GM23248 (cell line): Measurements from ENCODE around the gene CSDE1. TPM values are rescaled to one million over a fixed set of nuclear protein-coding genes. Genes with fewer than 3 reads are reported as not detected.

Source experiments
- DNase-seq: peaks from one replicate; pipeline ENCODE4 v3.0.0-alpha.2; 2015
- H2AFZ ChIP-seq: fragments of 200-600 bp; sonication (generic); 2 replicates; pipeline ENCODE4 v1.6.1; 2016; ENCODE audit warnings: antibody characterized with exemption
- H3F3A ChIP-seq: fragments of 200-600 bp; sonication (generic); 2 replicates; pipeline ENCODE4 v1.6.1; 2016; ENCODE audit warnings: mild to moderate bottlenecking, antibody characterized with exemption, mixed run types; ENCODE audit not compliant: insufficient read depth
- H3K27ac ChIP-seq: fragments of 200-600 bp; sonication (generic); 2 replicates; pipeline ENCODE4 v1.5.1; 2016; ENCODE audit warnings: mild to moderate bottlenecking
- H3K27me3 ChIP-seq: fragments of 200-600 bp; sonication (generic); replicated peaks from 2 replicates; pipeline ENCODE4 v1.6.1; 2016; ENCODE audit warnings: mild to moderate bottlenecking; ENCODE audit not compliant: insufficient read depth
- H3K36me3 ChIP-seq: fragments of 200-600 bp; sonication (generic); 2 replicates; pipeline ENCODE4 v1.6.1; 2016; ENCODE audit warnings: low read depth, mild to moderate bottlenecking
- H3K4me1 ChIP-seq: fragments of 200-600 bp; sonication (generic); 2 replicates; pipeline ENCODE4 v1.6.1; 2016; ENCODE audit warnings: mild to moderate bottlenecking; ENCODE audit not compliant: insufficient read depth
- H3K4me2 ChIP-seq: fragments of 200-600 bp; sonication (generic); one replicate; pipeline ENCODE4 v1.6.1; 2016; ENCODE audit warnings: mild to moderate bottlenecking; ENCODE audit not compliant: unreplicated experiment
- H3K4me3 ChIP-seq: fragments of 200-600 bp; sonication (generic); 2 replicates; pipeline ENCODE4 v1.5.1; 2016; ENCODE audit warnings: mild to moderate bottlenecking
- H3K79me2 ChIP-seq: fragments of 200-600 bp; sonication (generic); 2 replicates; pipeline ENCODE4 v1.6.1; 2016; ENCODE audit warnings: mild to moderate bottlenecking; ENCODE audit not compliant: insufficient read depth
- H3K9ac ChIP-seq: fragments of 200-600 bp; sonication (generic); 2 replicates; pipeline ENCODE4 v1.6.1; 2016; ENCODE audit warnings: mild to moderate bottlenecking
- H3K9me2 ChIP-seq: fragments of 200-600 bp; sonication (generic); 2 replicates; pipeline ENCODE4 v1.6.1; 2016; ENCODE audit warnings: mixed run types, mild to moderate bottlenecking, moderate library complexity; ENCODE audit not compliant: insufficient read depth
- H3K9me3 ChIP-seq: fragments of 200-600 bp; sonication (generic); one replicate; pipeline ENCODE4 v1.6.1; 2017; ENCODE audit warnings: low read depth
- H4K20me1 ChIP-seq: fragments of 200-600 bp; sonication (generic); 2 replicates; pipeline ENCODE4 v1.6.0; 2016; ENCODE audit not compliant: insufficient read depth
- EZH2 ChIP-seq: fragments of 200-600 bp; sonication (generic); IDR thresholded peaks from 2 replicates; pipeline ENCODE4 v1.6.1; 2018; ENCODE audit warnings: antibody characterized with exemption, mild to moderate bottlenecking; ENCODE audit not compliant: insufficient read depth, poor library complexity, severe bottlenecking
- EZH2phosphoT487 ChIP-seq: fragments of 200-600 bp; sonication (generic); IDR thresholded peaks from 2 replicates; pipeline ENCODE4 v1.6.1; 2018; ENCODE audit warnings: antibody characterized with exemption, moderate library complexity, mild to moderate bottlenecking, low read depth; ENCODE audit not compliant: insufficient read depth
- WGBS, 2 experiments: methylation state at CpG; one replicate each; pipeline ENCODE4 v1.1.6; 2015 to 2017; ENCODE audit warnings: low lambda C conversion rate in 2 of 2, low coverage in 1 of 2; ENCODE audit errors: missing lambda C conversion rate in 2 of 2; 5-methylcytosine and 5-hydroxymethylcytosine counted together
- in situ Hi-C: fragments of 300-500 bp; cut with MboI; formaldehyde crosslinking; loops from 2 replicates; pipeline ENCODE4 v1.15.0; 2020
- polyA plus RNA-seq: library from polyadenylated mRNA; unstranded; fragments of >200 nt; fragmentation: Nextera tagmentation; extraction: Ambion mirVana; gene quantifications from 2 replicates; pipeline ENCODE4 v1.2.1, GENCODE V29; 2016
- total RNA-seq: library from RNA; depleted of rRNA; stranded (reverse); fragments of >200 nt; shearing (Covaris generic); gene quantifications from 2 replicates; pipeline ENCODE4 v1.2.3, GENCODE V29; 2014

Gene CSDE1
- total and polyA plus RNA-seq, 2 experiments from 2014 or later = 297 to 808 TPM

DNA sequence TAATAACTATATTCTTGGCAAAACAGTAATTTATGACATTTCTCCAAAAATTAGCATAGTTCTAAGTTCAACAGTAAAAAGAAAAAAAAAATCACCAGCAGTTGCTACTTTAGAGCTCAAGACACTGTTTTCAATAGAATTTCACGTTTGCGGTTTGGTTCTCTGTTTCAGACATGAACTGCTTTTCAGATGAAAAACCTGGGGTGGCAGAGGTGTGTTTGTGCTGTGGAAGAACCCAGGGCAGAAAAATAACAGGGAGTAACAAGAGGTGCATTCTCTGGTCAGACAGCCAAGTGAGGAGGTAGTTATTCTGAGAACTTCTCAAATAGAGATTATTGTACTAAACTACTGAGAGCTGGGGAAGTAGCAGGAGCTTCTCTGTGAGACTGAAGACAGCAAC is 50.2 kb downstream of the CSDE1 start:
- H3K9ac ChIP-seq = no peak overlapping the region
- H3F3A ChIP-seq = peaks cover 53% of the 10 kb centered on the region
- H3K27ac ChIP-seq = no peak overlapping the region
- no peaks in the 10 kb centered on the region for H3K4me1 ChIP-seq
- H3K4me3 ChIP-seq = no peak overlapping the region
- peaks cover 73% of the 10 kb centered on the region for H3K36me3 ChIP-seq
- peaks cover 22% of the 10 kb centered on the region for H3K79me2 ChIP-seq
- no peak for TF ChIP-seq EZH2phosphoT487
- TF ChIP-seq EZH2 = no peak
- H2AFZ ChIP-seq = no peak overlapping the region
- H3K4me2 ChIP-seq = no peak overlapping the region
- no peak for DNase-seq
- no peaks in the 10 kb centered on the region for H3K9me3 ChIP-seq
- WGBS, 2 experiments = 98 to 99% methylated on average over 2 of the region's 2 CpGs
- no peaks in the 10 kb centered on the region for H3K27me3 ChIP-seq
- H3K9me2 ChIP-seq = no peaks in the 10 kb centered on the region
- in situ Hi-C loops = no loop called here
- H4K20me1 ChIP-seq = no peaks in the 10 kb centered on the region

DNA sequence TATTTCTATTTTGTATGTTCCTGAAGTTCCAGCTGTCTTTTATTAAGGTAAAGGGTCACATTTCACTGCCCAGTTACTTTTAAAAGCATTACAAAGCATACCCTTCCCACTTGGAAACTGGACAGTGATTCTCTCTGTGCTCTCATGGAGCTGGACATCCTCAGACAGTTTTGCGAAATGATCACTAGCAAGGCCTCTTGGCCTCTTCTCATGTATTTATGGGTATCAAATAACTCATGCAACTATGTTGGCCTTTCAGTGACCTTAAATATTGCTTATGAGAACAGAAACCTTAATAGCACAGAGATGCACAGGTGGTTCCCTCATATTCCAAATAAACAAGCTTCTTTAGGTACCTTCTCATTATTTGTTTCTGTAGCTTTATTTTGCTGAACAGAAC is 54.5 kb downstream of the CSDE1 start:
- Histone ChIP-seq H3K27me3 (no peaks in the 10 kb centered on the region), H3K9ac (no peak overlapping the region), H4K20me1 (no peaks in the 10 kb centered on the region), H3K27ac (no peak overlapping the region), H3F3A (peaks cover 62% of the 10 kb centered on the region), H3K79me2 (no peaks in the 10 kb centered on the region), H3K4me2 (no peak overlapping the region), H2AFZ (no peak overlapping the region), H3K36me3 (peaks cover 39% of the 10 kb centered on the region), H3K9me3 (no peaks in the 10 kb centered on the region), H3K4me1 (peaks cover 13% of the 10 kb centered on the region), H3K4me3 (no peak overlapping the region), H3K9me2 (no peaks in the 10 kb centered on the region)
- 65 to 80% methylated on average over 1 of the region's 1 CpG for WGBS, 2 experiments
- TF ChIP-seq EZH2phosphoT487 (no peak), EZH2 (no peak)
- in situ Hi-C loops = no loop called here
- DNase-seq = no peak

DNA sequence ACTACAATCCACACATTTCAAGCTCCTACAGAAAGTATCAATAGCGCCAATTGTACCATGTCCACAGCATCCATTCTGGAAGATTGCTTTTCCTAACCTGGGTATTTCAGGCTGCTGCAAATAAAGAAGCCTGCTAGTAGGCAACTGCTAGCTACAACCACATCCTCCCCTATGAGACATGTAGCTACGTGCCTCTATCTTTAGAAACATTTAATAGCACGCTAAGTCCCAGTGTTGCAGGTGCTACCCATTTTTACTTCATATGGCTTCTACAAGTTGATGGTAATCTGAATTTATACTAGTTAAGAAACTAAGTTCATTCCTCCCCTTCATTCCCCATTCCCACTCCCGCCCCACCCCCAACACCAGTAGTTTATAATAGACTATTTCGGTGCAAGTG is 55.0 kb downstream of the CSDE1 start:
- Histone ChIP-seq H3K27ac (no peak overlapping the region), H3K4me3 (no peak overlapping the region), H3K79me2 (no peaks in the 10 kb centered on the region), H3K4me2 (no peak overlapping the region), H2AFZ (no peak overlapping the region), H3F3A (peaks cover 59% of the 10 kb centered on the region), H4K20me1 (no peaks in the 10 kb centered on the region), H3K4me1 (peaks cover 13% of the 10 kb centered on the region), H3K9me2 (no peaks in the 10 kb centered on the region), H3K9ac (no peak overlapping the region), H3K9me3 (no peaks in the 10 kb centered on the region), H3K27me3 (no peaks in the 10 kb centered on the region), H3K36me3 (peaks cover 34% of the 10 kb centered on the region)
- in situ Hi-C loops = no loop called here
- DNase-seq = no peak
- TF ChIP-seq EZH2phosphoT487 (no peak), EZH2 (no peak)
- WGBS, 2 experiments = 94 to 98% methylated on average over 5 of the region's 5 CpGs

DNA sequence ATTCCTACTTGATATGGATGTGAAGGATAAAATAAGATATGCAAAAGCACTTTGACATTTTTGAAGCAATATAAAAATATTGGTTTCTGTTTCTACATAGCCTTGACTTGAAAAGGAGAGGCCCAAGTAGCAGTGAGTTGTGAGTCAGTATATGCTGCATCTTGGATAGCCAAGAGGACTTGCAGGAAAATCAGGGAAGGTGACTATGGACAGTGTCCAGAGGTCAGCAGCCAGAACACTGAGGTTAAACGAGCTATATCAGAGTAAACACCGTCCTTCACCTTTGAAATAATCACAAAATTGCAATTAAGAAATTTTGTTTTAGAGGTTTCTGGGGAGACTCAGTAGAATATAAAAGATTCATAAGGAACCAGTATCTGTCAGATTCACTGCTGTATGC is 55.9 kb downstream of the CSDE1 start:
- in situ Hi-C loops = no loop called here
- DNase-seq = no peak
- WGBS, 2 experiments = 52 to 57% methylated on average over 2 of the region's 2 CpGs

More for the DNA sequence above, 55.9 kb downstream of the CSDE1 start:
- Histone ChIP-seq H2AFZ (no peak overlapping the region), H3K4me1 (peaks cover 13% of the 10 kb centered on the region), H3K79me2 (no peaks in the 10 kb centered on the region), H3K9ac (no peak overlapping the region), H4K20me1 (no peaks in the 10 kb centered on the region), H3K9me3 (no peaks in the 10 kb centered on the region), H3K9me2 (no peaks in the 10 kb centered on the region), H3K36me3 (peaks cover 26% of the 10 kb centered on the region), H3K4me2 (no peak overlapping the region), H3K4me3 (no peak overlapping the region), H3F3A (peaks cover 50% of the 10 kb centered on the region), H3K27me3 (no peaks in the 10 kb centered on the region), H3K27ac (no peak overlapping the region)
- TF ChIP-seq EZH2phosphoT487 (no peak), EZH2 (no peak)
